ENCODE measurements around the gene KLF16.

Gene KLF16

GRCh38 chr19:1818549-1819195 is 44.7 kb downstream of the KLF16 start:
- DNase-seq = no peak

GRCh38 chr19:1817553-1818179 is 45.7 kb downstream of the KLF16 start:
- no peak for DNase-seq

GRCh38 chr19:1816530-1817298 is 46.7 kb downstream of the KLF16 start:
- no peak for DNase-seq

- DNase-seq = no peak
Measured at GRCh38 chr19:1815605-1816529, 47.5 kb downstream of the KLF16 start.

- no peak for DNase-seq
Measured at GRCh38 chr19:1814833-1815604, 48.4 kb downstream of the KLF16 start.

GRCh38 chr19:1814391-1814790 is 49.0 kb downstream of the KLF16 start:
- DNase-seq = no peak

GRCh38 chr19:1813192-1814182 is 49.9 kb downstream of the KLF16 start:
- no peak for DNase-seq

GRCh38 chr19:1812426-1813191 is 50.8 kb downstream of the KLF16 start:
- peak; percentile 69 to 73 for DNase-seq

- peak in 1 of 2 experiments; percentile 73 for DNase-seq
Measured at GRCh38 chr19:1811942-1812425, 51.4 kb downstream of the KLF16 start, which contains the start of gene ATP8B3. Gene ATP8B3, minus strand, starts transcription at chr19:1812276. Its CDS starts 540 bp downstream, at chr19:1811736.

GRCh38 chr19:1811472-1811894 is 51.9 kb downstream of the KLF16 start:
- peak; percentile 49 to 61 for DNase-seq

- no peak for DNase-seq
Measured at GRCh38 chr19:1810439-1811160, 52.8 kb downstream of the KLF16 start.

GRCh38 chr19:1809678-1810077 is 53.7 kb downstream of the KLF16 start:
- DNase-seq = no peak

GRCh38 chr19:1808395-1808731 is 55.0 kb downstream of the KLF16 start:
- DNase-seq = no peak

GRCh38 chr19:1807695-1808394 is 55.5 kb downstream of the KLF16 start:
- no peak for DNase-seq

GRCh38 chr19:1807030-1807694 is 56.2 kb downstream of the KLF16 start:
- no peak for DNase-seq

GRCh38 chr19:1806184-1807029 is 57.0 kb downstream of the KLF16 start:
- DNase-seq = no peak

Data from stimulated activated CD4-positive, alpha-beta T cell treated with anti-CD3 and anti-CD28 coated beads, Interleukin-4, amount 100 ng/mL, for 4 hours (primary cell).